NB4 (cell line): ENCODE data around the gene SRXN1.
A peak's percentile ranks its signal among the peaks of the same experiment; 100 is the strongest.

Experiments used
- DNase-seq: peaks from one replicate; pipeline ENCODE4 v3.0.0; 2010; ENCODE audit warnings: low read depth
- H3K4me3 ChIP-seq: one replicate; pipeline ENCODE4 v1.5.1; 2011; ENCODE audit warnings: mild to moderate bottlenecking, low read depth, low read length, moderate library complexity
- CTCF ChIP-seq: IDR thresholded peaks from one replicate; pipeline ENCODE4 v1.5.1; 2012; ENCODE audit warnings: low read depth, low read length
- MYC ChIP-seq: IDR thresholded peaks from 2 replicates; pipeline ENCODE4 v1.6.1; 2011; ENCODE audit warnings: low read depth, low read length
- POLR2A ChIP-seq: IDR thresholded peaks from 2 replicates; pipeline ENCODE4 v1.6.1; 2011; ENCODE audit warnings: mild to moderate bottlenecking; ENCODE audit not compliant: insufficient read length; ENCODE audit errors: extremely low read depth
- TF ChIP-seq, protein P1 (sequence below): IDR thresholded peaks from 2 replicates; pipeline ENCODE4 v1.6.1; 2011; ENCODE audit warnings: low read depth, low read length

The SRXN1 gene

DNA sequence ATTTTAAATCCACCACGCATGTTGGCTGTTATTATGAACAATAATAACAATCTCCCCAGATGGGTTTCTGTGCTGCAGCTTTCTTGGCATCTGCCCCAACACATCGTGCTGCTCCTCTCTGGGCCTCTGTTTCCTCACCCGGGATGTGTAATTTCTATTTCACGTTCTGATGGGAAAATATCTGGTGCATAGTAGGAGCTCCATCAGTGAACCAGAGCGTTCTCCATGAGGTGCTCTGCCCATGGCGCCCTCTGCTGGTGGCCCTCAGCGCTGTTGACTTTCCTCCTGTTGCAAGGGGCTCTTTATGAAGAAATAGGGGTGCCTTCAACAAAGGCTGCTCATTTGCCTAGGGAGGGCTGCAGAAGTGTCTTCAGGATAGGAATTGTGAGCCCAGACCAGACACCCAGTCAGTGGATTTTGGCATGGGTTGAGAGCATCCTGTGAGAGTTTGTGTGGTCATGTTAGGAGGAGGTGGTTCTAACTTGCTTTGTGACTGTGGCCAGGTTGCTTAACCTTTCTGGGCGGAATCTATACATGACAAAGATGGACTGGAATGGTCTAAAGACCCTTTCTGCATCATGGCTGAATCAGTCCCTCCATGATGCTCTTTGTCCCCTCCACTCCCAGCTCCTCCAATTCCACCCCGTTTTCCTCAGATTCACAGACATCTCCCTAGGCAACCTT, 14.5 kb upstream of the SRXN1 start:
- H3K4me3 ChIP-seq: no peak overlapping the region
- peak; percentile 73 for DNase-seq
- TF ChIP-seq, protein P1, sequence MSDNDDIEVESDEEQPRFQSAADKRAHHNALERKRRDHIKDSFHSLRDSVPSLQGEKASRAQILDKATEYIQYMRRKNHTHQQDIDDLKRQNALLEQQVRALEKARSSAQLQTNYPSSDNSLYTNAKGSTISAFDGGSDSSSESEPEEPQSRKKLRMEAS: peak; percentile 42; the same call in 1 of the 2 replicates
- TF ChIP-seq POLR2A: no peak
- TF ChIP-seq MYC: peak; percentile 51; the same call in 1 of the 2 replicates
- TF ChIP-seq CTCF: peak; percentile 97

- TF ChIP-seq POLR2A: no peak
- no peak for TF ChIP-seq MYC
- TF ChIP-seq CTCF: no peak
- TF ChIP-seq, protein P1: no peak
- no peak overlapping the region for H3K4me3 ChIP-seq
- no peak for DNase-seq
Measured at GRCh38 chr20:666877-667276, 13.9 kb upstream of the SRXN1 start.

- TF ChIP-seq, protein P1: no peak
- TF ChIP-seq MYC (no peak), CTCF (no peak), POLR2A (no peak)
- DNase-seq: no peak
- H3K4me3 ChIP-seq: no peak overlapping the region
Measured at GRCh38 chr20:665276-665675, 12.3 kb upstream of the SRXN1 start.

GRCh38 chr20:664576-664975, 11.6 kb upstream of the SRXN1 start:
- TF ChIP-seq POLR2A: no peak
- TF ChIP-seq, protein P1: no peak
- TF ChIP-seq CTCF: no peak
- no peak for TF ChIP-seq MYC
- no peak for DNase-seq
- H3K4me3 ChIP-seq: no peak overlapping the region

DNA sequence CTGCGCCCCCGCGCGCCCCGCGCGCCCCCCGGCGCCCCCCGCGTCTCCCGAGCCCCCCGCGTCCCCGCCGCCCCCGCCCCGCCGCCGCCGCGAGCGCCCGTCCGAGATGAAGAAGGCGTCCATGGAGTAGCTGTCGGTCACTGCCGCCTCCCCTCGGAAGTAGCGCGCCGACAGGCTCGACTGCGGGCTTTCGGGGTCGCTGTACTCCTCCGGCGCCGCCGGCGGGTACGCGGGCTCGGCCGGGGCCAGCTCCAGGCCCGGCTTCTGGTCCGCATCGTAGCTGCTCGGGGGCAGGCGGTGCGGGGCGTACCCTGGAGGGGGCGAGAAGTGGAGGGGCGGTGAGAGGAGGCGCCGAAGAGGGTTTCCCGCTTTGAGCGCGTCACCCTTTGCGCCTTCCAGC, 11.2 kb upstream of the SRXN1 start:
- DNase-seq: no peak
- no peak overlapping the region for H3K4me3 ChIP-seq
- no peak for TF ChIP-seq POLR2A
- TF ChIP-seq MYC: no peak
- TF ChIP-seq, protein P1: no peak
- TF ChIP-seq CTCF: no peak
